ENCODE results near the gene CLEC17A.
"Not testable (repeated sequence)": the region's sequence is repeated elsewhere in the genome, so short reads cannot be mapped to it uniquely, and the experiment has no call there.

CLEC17A gene

GRCh38 chr19:14613399-14614098, 30.7 kb downstream of the CLEC17A start:
- not testable (repeated sequence) for DNase-seq (ENCODE audit: low read depth, low spot score); H3K27ac ChIP-seq (ENCODE audit: low read length); H3K4me1 ChIP-seq (ENCODE audit: control insufficient read depth, insufficient read depth, low read length); H3K9me3 ChIP-seq (ENCODE audit: control insufficient read depth, insufficient read depth, low read length); H3K4me3 ChIP-seq (ENCODE audit: low read length); H3K36me3 ChIP-seq (ENCODE audit: control insufficient read depth, insufficient read depth, low read length); H3K27me3 ChIP-seq (ENCODE audit: control insufficient read depth, insufficient read depth, low read length)
- no CpG with 5 or more reads among the region's 14 CpGs for WGBS (ENCODE audit: insufficient coverage, insufficient read length)

- Histone ChIP-seq H3K27me3 (ENCODE audit: control insufficient read depth, insufficient read depth, low read length) (no peaks in the 10 kb centered on the region), H3K36me3 (ENCODE audit: control insufficient read depth, insufficient read depth, low read length) (no peaks in the 10 kb centered on the region), H3K4me1 (ENCODE audit: control insufficient read depth, insufficient read depth, low read length) (no peaks in the 10 kb centered on the region), H3K9me3 (ENCODE audit: control insufficient read depth, insufficient read depth, low read length) (no peaks in the 10 kb centered on the region), H3K4me3 (ENCODE audit: low read length) (no peak overlapping the region), H3K27ac (ENCODE audit: low read length) (no peak overlapping the region)
- no CpG with 5 or more reads among the region's 4 CpGs for WGBS (ENCODE audit: insufficient coverage, insufficient read length)
- DNase-seq (ENCODE audit: low read depth, low spot score): no peak
These were observed 31.2 kb downstream of the CLEC17A start for GRCh38 chr19:14614099-14614412.

GRCh38 chr19:14615623-14616022, 32.7 kb downstream of the CLEC17A start:
- Histone ChIP-seq H3K27ac (ENCODE audit: low read length) (no peak overlapping the region), H3K9me3 (ENCODE audit: control insufficient read depth, insufficient read depth, low read length) (no peaks in the 10 kb centered on the region), H3K4me1 (ENCODE audit: control insufficient read depth, insufficient read depth, low read length) (no peaks in the 10 kb centered on the region), H3K36me3 (ENCODE audit: control insufficient read depth, insufficient read depth, low read length) (no peaks in the 10 kb centered on the region), H3K27me3 (ENCODE audit: control insufficient read depth, insufficient read depth, low read length) (no peaks in the 10 kb centered on the region), H3K4me3 (ENCODE audit: low read length) (no peak overlapping the region)
- no CpG with 5 or more reads among the region's 8 CpGs for WGBS (ENCODE audit: insufficient coverage, insufficient read length)
- DNase-seq (ENCODE audit: low read depth, low spot score): no peak

- Histone ChIP-seq H3K27ac (ENCODE audit: low read length) (no peak overlapping the region), H3K36me3 (ENCODE audit: control insufficient read depth, insufficient read depth, low read length) (no peaks in the 10 kb centered on the region), H3K27me3 (ENCODE audit: control insufficient read depth, insufficient read depth, low read length) (no peaks in the 10 kb centered on the region), H3K4me3 (ENCODE audit: low read length) (no peak overlapping the region), H3K4me1 (ENCODE audit: control insufficient read depth, insufficient read depth, low read length) (no peaks in the 10 kb centered on the region), H3K9me3 (ENCODE audit: control insufficient read depth, insufficient read depth, low read length) (no peaks in the 10 kb centered on the region)
- no peak for DNase-seq (ENCODE audit: low read depth, low spot score)
- no CpG with 5 or more reads among the region's 3 CpGs for WGBS (ENCODE audit: insufficient coverage, insufficient read length)
These were observed 33.5 kb downstream of the CLEC17A start for GRCh38 chr19:14616407-14616806.

GRCh38 chr19:14619404-14619803, 36.5 kb downstream of the CLEC17A start:
- no peaks in the 10 kb centered on the region for H3K27me3 ChIP-seq (ENCODE audit: control insufficient read depth, insufficient read depth, low read length)
- H3K27ac ChIP-seq (ENCODE audit: low read length): no peak overlapping the region
- no peaks in the 10 kb centered on the region for H3K9me3 ChIP-seq (ENCODE audit: control insufficient read depth, insufficient read depth, low read length)
- no peaks in the 10 kb centered on the region for H3K36me3 ChIP-seq (ENCODE audit: control insufficient read depth, insufficient read depth, low read length)
- no peak overlapping the region for H3K4me3 ChIP-seq (ENCODE audit: low read length)
- DNase-seq (ENCODE audit: low read depth, low spot score): no peak
- no peaks in the 10 kb centered on the region for H3K4me1 ChIP-seq (ENCODE audit: control insufficient read depth, insufficient read depth, low read length)

GRCh38 chr19:14624491-14624890, 41.6 kb downstream of the CLEC17A start:
- H3K27me3 ChIP-seq (ENCODE audit: control insufficient read depth, insufficient read depth, low read length); H3K36me3 ChIP-seq (ENCODE audit: control insufficient read depth, insufficient read depth, low read length); H3K4me1 ChIP-seq (ENCODE audit: control insufficient read depth, insufficient read depth, low read length); DNase-seq (ENCODE audit: low read depth, low spot score); H3K4me3 ChIP-seq (ENCODE audit: low read length); H3K9me3 ChIP-seq (ENCODE audit: control insufficient read depth, insufficient read depth, low read length); H3K27ac ChIP-seq (ENCODE audit: low read length): not testable (repeated sequence)
- WGBS (ENCODE audit: insufficient coverage, insufficient read length): no CpG with 5 or more reads among the region's 6 CpGs

- no peak overlapping the region for H3K4me3 ChIP-seq (ENCODE audit: low read length)
- no peaks in the 10 kb centered on the region for H3K4me1 ChIP-seq (ENCODE audit: control insufficient read depth, insufficient read depth, low read length)
- WGBS (ENCODE audit: insufficient coverage, insufficient read length): no CpG with 5 or more reads among the region's 1 CpG
- no peaks in the 10 kb centered on the region for H3K36me3 ChIP-seq (ENCODE audit: control insufficient read depth, insufficient read depth, low read length)
- H3K9me3 ChIP-seq (ENCODE audit: control insufficient read depth, insufficient read depth, low read length): no peaks in the 10 kb centered on the region
- DNase-seq (ENCODE audit: low read depth, low spot score): no peak
- no peaks in the 10 kb centered on the region for H3K27me3 ChIP-seq (ENCODE audit: control insufficient read depth, insufficient read depth, low read length)
- H3K27ac ChIP-seq (ENCODE audit: low read length): no peak overlapping the region
These were observed 46.7 kb downstream of the CLEC17A start for GRCh38 chr19:14629557-14629956.

- no peaks in the 10 kb centered on the region for H3K36me3 ChIP-seq (ENCODE audit: control insufficient read depth, insufficient read depth, low read length)
- no CpG with 5 or more reads among the region's 1 CpG for WGBS (ENCODE audit: insufficient coverage, insufficient read length)
- H3K9me3 ChIP-seq (ENCODE audit: control insufficient read depth, insufficient read depth, low read length): no peaks in the 10 kb centered on the region
- peak; percentile 68 for DNase-seq (ENCODE audit: low read depth, low spot score)
- H3K27ac ChIP-seq (ENCODE audit: low read length): no peak overlapping the region
- no peaks in the 10 kb centered on the region for H3K4me1 ChIP-seq (ENCODE audit: control insufficient read depth, insufficient read depth, low read length)
- no peaks in the 10 kb centered on the region for H3K27me3 ChIP-seq (ENCODE audit: control insufficient read depth, insufficient read depth, low read length)
- no peak overlapping the region for H3K4me3 ChIP-seq (ENCODE audit: low read length)
These were observed 49.4 kb downstream of the CLEC17A start for GRCh38 chr19:14632286-14632685.

GRCh38 chr19:14639536-14640277, 56.8 kb downstream of the CLEC17A start:
- no CpG with 5 or more reads among the region's 4 CpGs for WGBS (ENCODE audit: insufficient coverage, insufficient read length)
- Histone ChIP-seq H3K9me3 (ENCODE audit: control insufficient read depth, insufficient read depth, low read length) (no peaks in the 10 kb centered on the region), H3K27ac (ENCODE audit: low read length) (no peak overlapping the region), H3K4me1 (ENCODE audit: control insufficient read depth, insufficient read depth, low read length) (no peaks in the 10 kb centered on the region; the same call in 1 of the 2 replicates), H3K36me3 (ENCODE audit: control insufficient read depth, insufficient read depth, low read length) (no peaks in the 10 kb centered on the region), H3K4me3 (ENCODE audit: low read length) (no peak overlapping the region), H3K27me3 (ENCODE audit: control insufficient read depth, insufficient read depth, low read length) (no peaks in the 10 kb centered on the region)
- DNase-seq (ENCODE audit: low read depth, low spot score): no peak

- H3K36me3 ChIP-seq (ENCODE audit: control insufficient read depth, insufficient read depth, low read length): no peaks in the 10 kb centered on the region
- DNase-seq (ENCODE audit: low read depth, low spot score): no peak
- no peak overlapping the region for H3K4me3 ChIP-seq (ENCODE audit: low read length)
- H3K27me3 ChIP-seq (ENCODE audit: control insufficient read depth, insufficient read depth, low read length): no peaks in the 10 kb centered on the region
- WGBS (ENCODE audit: insufficient coverage, insufficient read length): no CpG with 5 or more reads among the region's 2 CpGs
- no peaks in the 10 kb centered on the region for H3K9me3 ChIP-seq (ENCODE audit: control insufficient read depth, insufficient read depth, low read length)
- H3K4me1 ChIP-seq (ENCODE audit: control insufficient read depth, insufficient read depth, low read length): no peaks in the 10 kb centered on the region
- H3K27ac ChIP-seq (ENCODE audit: low read length): no peak overlapping the region
These were observed 65.6 kb downstream of the CLEC17A start for GRCh38 chr19:14648506-14648905.

GRCh38 chr19:14649020-14649419, 66.1 kb downstream of the CLEC17A start:
- Histone ChIP-seq H3K36me3 (ENCODE audit: control insufficient read depth, insufficient read depth, low read length) (no peaks in the 10 kb centered on the region), H3K27ac (ENCODE audit: low read length) (no peak overlapping the region), H3K4me3 (ENCODE audit: low read length) (no peak overlapping the region), H3K27me3 (ENCODE audit: control insufficient read depth, insufficient read depth, low read length) (no peaks in the 10 kb centered on the region), H3K9me3 (ENCODE audit: control insufficient read depth, insufficient read depth, low read length) (no peaks in the 10 kb centered on the region), H3K4me1 (ENCODE audit: control insufficient read depth, insufficient read depth, low read length) (no peaks in the 10 kb centered on the region)
- 88% methylated on average over 4 of the region's 4 CpGs for WGBS (ENCODE audit: insufficient coverage, insufficient read length)
- DNase-seq (ENCODE audit: low read depth, low spot score): no peak
